Stimulated activated CD4-positive, alpha-beta T cell treated with anti-CD3 and anti-CD28 coated beads, Interleukin-2, amount 100 ng/mL, for 24 hours (primary cell): Measurements from ENCODE around the gene RANBP10.

ENCODE experiments used
- DNase-seq, 2 donors: peaks; one replicate each; pipeline ENCODE4 v3.0.0-alpha.2; 2020

The RANBP10 gene

DNA sequence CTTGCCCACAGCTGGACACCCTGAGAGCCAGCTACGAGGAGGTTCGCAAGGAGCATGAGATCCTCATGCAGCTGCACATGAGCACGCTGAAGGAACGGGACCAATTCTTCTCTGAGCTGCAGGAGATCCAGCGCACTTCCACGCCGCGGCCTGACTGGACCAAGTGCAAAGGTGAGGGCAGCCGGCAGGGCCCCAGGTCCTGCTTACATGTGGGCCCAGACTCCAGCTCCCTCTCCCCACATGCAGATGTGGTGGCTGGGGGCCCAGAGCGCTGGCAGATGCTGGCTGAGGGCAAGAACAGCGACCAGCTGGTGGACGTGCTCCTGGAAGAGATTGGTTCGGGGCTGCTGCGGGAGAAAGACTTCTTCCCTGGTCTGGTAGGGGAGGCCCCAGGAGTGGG is 19.5 kb upstream of the RANBP10 start:
- DNase-seq, result no peak

DNA sequence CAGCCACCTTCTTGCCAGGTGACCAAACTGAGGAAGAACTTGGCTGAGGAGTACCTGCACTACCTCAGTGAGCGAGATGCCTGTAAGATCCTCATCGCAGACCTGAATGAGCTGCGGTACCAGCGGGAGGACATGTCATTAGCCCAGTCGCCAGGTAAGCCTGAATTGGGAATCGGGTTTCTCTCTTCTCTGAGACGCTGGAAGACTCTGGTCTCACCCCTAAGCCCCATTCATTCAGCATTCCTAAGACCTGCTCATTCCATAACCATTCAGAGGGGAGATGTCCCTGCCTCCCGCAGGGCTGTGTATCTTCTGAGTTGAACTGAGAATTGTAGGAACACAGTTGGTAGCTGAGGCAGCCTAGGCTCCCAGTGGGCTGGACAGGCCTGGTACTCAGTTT is 18.8 kb upstream of the RANBP10 start:
- no peak for DNase-seq

DNA sequence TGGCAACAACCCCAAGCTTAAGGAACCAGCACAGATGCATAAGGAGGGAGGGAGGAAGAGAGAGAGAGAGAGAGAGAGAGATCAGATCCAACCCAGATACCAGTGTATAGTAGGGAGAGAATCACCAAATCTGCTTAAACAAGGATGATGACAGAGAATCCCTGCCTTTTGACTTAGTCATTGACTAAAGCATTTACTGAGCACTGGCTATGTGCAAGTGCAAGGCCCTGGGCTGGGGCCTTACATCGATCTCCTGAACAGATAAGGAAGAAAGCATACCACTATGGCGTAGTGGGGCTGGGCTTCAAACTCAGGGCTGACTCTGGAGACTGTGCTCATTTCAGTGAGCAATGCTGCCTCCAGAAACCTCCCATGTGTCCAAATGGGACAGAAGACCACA is 16.2 kb upstream of the RANBP10 start:
- no peak for DNase-seq

GRCh38 chr16:67820608-67821259 is 14.4 kb upstream of the RANBP10 start:
- no peak for DNase-seq

DNA sequence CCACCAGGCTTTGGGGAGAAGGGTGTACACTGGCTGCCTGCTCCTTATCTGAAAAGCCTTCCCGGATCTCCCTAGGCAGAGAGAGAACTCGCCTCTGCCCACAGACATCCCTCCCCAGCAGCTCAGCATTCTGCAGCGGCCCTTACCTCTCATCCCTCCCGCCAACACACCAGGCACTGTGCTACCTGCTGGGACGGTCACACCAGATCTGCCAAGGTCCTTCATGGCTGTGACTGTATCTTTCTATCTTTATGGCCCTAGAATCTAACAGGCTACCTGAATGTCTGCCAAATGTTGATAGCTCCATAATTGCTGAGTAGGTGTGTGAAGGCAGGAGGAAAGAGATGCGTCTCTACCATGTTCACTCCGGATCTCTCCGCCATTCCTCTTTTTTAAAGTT is 8.2 kb upstream of the RANBP10 start:
- DNase-seq, result no peak

GRCh38 chr16:67811899-67812298 is 5.5 kb upstream of the RANBP10 start:
- no peak for DNase-seq

DNA sequence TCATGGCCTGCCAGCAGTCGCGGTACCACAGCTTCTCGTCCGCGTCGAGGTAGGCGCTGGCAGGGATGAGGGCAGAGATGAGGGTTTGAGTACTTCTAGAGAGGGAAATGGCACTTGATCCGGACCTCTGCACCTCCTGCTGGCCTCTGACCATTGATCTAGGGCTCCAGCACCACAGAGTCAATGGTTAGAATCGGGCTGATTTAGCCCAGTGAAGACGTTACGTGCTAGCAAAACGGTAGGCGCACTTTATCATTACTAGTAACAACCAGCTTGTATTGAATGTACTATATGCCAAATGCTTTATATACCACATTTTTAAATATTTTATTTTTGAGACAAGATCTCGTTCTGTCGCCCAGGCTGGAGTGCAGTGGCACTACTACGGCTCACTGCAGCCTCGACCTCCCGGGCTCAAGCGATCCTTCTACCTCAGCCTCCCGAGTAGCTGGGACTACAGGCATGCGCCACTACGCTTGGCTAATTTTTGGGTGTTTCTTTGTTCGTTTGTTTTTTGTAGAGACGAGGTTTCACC is 855 bp upstream of the RANBP10 start:
- no peak for DNase-seq

- peak in 1 of 2 donors; percentile 26 for DNase-seq
These were observed 487 bp downstream of the RANBP10 start for GRCh38 chr16:67805718-67806427.

DNA sequence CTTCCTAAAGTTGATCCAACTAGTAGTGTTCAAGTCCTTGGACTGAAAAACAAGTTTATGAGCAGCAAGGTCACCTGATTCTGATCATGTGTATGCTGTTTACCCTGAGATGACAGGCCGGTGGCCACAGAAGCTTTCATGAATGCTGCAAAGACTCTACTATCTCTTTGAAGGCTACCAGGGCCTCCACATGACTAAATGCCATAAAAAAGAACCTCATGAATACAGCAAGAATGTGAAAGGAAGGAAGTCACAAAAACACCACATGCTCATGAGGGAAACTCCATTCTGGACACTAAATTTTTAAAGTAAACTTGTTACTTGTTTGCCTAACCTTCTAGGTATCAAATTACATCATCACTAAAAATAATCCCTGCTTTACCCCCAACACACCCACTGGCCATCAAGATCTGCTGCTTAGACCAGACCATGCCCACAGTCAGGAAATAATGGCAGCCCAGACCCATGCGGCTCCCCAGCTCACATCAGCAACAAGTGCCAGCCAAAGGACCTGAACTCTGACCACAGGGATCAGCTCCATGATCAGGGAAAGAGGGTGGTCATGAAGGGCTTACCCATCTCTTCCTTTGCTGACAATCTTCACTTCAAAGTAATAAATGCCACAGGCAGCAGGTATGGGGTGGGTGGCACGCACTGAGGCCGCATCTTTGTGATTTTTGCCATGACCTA is 1.4 kb downstream of the RANBP10 start:
- no peak for DNase-seq

DNA sequence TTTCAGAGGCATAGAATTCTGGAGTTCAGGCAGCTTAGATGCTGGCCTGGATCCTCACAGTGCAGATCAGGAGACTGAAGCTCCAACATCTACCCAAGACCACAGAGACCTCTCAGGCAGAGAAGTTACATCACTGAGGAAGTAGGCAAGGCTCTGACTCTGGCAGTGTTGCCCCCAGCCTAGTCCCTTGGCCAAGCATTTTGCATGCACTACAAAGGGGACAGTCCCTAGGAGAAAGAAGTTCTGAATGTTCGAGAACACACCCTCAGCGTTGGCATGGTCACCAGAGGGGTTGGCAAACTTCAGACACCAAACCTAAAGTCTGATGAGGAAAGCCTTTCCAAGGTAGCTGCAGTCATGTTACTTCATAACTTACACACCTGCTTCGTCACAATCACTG is 2.5 kb downstream of the RANBP10 start:
- DNase-seq, result no peak

DNA sequence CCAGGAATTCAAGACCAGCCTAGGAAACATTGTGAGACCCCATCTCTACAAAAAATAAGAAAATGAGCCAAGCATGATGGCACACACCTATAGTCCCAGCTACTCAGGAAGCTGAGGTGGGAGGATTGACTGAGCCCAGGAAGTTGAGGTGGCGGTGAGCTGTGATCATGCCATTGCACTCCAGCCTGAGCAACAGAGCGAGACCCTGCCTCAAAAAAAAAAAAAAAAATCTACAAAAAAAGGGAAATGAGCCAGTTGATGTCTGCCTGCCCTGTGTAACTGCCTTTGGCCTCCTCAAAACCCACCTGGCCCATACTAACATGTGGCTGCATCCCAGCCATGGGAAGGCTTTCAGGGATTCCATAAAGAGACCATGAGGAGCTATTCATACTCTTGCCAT is 4.5 kb downstream of the RANBP10 start:
- peak in 1 of 2 donors; percentile 24 for DNase-seq

DNA sequence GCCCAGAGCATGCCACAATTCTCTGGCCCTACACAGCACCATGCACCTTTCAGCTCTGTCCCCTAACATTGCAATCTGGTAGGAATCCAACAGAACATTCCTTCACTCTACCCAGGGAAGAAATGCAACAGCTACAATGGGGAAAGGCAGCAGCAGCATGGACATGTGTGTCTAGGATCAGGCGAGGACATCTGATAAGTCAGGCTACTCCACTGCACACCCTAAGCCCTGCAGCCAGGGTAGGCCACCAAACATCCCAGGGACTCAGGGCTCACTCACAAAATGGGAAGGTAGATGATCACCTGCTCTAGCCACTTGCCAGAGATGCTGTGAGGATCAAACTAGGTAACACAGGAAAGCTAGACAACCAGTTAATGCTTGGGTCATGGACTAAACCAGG is 5.1 kb downstream of the RANBP10 start:
- DNase-seq, result no peak

- no peak for DNase-seq
These were observed 5.9 kb downstream of the RANBP10 start for GRCh38 chr16:67800338-67800926.

GRCh38 chr16:67796099-67796718 is 10.2 kb downstream of the RANBP10 start:
- no peak for DNase-seq

GRCh38 chr16:67790071-67790470 is 16.3 kb downstream of the RANBP10 start:
- DNase-seq, result no peak

GRCh38 chr16:67786491-67786890 is 19.9 kb downstream of the RANBP10 start:
- no peak for DNase-seq

GRCh38 chr16:67783353-67783725 is 23.0 kb downstream of the RANBP10 start:
- no peak for DNase-seq

DNA sequence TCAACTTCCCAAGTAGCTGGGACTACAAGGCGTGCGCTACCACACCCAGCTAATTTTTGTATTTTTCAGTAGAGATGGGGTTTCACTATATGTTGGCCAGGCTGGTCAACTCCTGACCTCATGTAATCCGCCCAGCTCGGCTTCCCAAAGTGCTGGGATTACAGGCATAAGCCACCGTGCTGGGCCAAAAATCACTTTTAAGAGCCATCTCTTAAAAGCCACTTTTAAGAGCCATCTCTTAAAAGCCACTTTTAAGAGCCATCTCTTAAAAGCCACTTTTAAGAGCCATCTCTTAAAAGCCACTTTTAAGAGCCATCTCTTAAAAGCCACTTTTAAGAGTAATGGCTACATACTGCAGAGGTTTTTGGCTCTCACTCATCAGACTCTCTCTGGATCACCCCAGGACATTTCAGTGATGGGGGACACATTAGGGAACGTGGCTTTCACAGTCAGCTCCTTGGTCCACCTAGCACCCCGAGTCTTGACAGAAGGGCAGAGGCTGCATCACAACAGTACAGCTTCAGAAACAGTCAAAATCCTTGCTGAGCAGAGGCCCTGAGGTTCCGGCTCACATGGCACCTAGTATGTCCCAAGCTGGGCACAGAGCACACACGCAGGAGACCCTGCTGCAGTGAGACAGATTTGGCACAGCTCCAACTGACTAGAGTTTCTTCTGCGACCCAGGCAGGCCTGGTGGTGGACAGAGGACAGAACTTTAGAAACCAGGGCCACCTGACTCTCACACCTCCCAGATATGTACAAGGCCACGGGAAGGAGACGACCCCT is 23.6 kb downstream of the RANBP10 start:
- DNase-seq, result no peak

DNA sequence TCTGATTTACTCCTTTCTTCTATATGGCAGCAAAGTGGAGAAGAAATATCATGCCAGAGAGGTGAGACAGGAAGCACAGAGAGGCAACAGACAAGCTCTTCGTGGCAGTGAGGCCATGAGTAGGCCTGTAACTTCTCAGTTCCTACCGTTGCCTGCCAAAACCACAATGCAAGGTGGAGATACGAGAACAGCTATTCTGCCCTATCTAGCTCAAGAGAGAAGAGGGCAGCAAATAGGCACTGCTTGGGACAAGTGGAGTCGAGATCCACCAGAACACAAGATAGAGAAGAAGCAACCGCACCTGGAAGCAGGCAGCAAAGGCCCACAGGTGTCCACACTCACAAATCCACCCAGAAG is 24.8 kb downstream of the RANBP10 start:
- no peak for DNase-seq

DNA sequence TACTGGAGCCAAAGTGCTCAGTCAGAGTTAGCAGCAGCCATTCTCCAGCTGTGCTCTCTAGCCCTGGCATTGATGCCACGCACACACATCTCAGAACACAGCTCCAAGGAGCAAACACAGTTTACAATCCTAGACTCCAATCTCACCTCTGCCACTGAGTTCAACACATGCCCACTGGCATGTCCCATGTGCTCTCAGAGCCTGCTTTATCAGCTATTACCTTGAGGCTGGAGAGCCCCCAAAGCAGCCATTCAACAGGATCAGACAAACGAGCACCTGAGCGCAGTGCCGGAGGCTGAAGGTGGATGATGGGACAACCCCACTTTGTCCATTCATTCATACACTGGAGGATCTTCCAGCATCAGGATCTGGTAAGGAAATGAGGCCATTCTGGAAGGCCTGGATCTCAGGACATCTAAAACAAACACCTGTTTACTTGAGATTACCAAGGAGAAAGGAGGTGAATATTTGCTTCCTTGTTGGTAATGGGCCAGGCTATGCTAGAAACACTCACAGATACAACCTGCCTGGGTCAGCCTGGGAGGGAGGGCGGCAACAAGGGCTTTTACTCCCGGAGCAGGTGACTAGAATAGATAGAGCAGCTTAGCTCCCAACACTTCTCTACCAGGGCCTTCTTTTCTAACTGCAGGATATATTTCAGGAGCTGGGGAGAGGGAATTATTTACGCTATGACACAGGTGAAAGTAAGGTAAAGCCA is 25.4 kb downstream of the RANBP10 start:
- no peak for DNase-seq

DNA sequence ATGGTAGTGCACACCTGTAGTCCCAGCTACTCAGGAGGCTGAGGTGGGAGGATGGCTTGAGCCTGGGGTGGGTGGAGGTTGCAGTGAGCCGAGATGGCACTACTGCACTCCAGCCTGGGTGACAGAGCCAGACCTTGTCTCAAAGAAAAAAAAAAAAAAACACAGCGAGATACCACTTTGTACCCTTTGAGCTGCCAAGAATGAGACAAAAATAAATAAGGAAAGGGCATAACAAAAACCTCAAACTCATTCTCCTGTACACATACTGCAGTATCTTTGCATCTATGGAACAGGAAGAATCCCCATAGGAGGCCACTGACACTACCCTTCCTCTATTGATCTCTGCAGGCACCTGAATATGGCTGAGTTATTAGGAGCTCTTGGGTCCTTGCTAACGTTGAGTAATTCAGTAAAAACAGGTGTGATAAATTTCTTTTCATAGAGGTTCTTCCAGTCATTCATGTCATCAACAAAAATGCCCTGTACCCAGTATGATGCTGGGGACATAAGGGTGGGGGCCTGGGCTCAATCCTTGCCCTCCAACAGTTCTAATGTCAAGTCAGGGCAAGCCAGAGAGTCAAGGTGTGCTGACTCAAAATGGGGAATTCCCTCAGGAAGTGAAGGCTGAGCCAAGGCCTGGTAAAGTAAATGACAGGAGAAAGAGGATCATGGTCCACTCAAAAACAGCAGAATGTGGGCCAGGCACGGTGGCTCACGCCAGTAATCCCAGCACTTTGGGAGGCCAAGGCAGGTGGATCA is 26.9 kb downstream of the RANBP10 start:
- no peak for DNase-seq
